ENCODE results near the gene STAT5B. TPM values are rescaled to one million over a fixed set of nuclear protein-coding genes. Genes with fewer than 3 reads are reported as not detected.

Gene STAT5B
- total and polyA plus RNA-seq, 2 of the 13 experiments (the other 11 are each of a cell fraction or from before 2014, with no cell fraction given) = 21.0 to 42.8 TPM

DNA sequence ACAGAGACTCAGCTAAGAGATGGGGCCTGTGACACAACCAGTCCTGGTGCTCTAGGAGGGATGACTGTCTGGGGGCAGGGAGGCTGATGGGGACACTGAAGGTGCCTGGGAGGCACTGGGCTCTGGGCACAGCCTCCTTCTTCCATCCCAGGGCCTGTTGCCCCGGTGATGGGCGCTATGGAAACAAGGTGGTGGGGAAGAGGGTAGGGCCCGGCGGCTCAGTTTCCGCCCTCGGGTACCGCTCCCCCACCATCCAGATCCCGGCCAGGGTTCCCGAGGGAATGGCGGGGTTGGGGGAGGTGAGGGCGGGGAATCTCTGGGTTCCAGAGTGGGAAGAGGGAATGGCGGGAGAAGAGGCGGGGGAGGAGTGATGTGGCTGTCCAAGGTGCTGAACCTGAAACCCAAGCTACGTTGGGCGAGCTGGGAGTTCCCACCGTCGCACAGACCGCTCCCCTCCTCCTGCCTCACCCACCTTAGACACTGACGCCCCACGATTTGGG is 96.2 kb downstream of the STAT5B start (continued):
- TF ChIP-seq, protein P1, sequence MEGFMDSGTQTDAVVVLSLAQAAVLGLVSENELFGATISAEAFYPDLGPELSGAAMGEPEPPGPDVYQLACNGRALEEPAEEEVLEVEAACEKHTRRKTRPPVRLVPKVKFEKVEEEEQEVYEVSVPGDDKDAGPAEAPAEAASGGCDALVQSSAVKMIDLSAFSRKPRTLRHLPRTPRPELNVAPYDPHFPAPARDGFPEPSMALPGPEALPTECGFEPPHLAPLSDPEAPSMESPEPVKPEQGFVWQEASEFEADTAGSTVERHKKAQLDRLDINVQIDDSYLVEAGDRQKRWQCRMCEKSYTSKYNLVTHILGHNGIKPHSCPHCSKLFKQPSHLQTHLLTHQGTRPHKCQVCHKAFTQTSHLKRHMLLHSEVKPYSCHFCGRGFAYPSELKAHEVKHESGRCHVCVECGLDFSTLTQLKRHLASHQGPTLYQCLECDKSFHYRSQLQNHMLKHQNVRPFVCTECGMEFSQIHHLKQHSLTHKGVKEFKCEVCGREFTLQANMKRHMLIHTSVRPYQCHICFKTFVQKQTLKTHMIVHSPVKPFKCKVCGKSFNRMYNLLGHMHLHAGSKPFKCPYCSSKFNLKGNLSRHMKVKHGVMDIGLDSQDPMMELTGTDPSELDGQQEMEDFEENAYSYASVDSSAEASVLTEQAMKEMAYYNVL (CRISPR knock-in tag; IDR thresholded peaks at IDR 0.05; ENCODE audit: borderline replicate concordance) = peak; percentile 51; the same call in 1 of the 2 replicates
- TF ChIP-seq ZNF451 (CRISPR knock-in tag; IDR thresholded peaks at IDR 0.05) (peak; percentile 78; the same call in 1 of the 2 replicates), ZNF335 (CRISPR knock-in tag; IDR thresholded peaks at IDR 0.05) (peak; percentile 91), TGIF2 (CRISPR knock-in tag; IDR thresholded peaks at IDR 0.05) (peak; percentile 98), ELF4 (CRISPR knock-in tag; IDR thresholded peaks at IDR 0.05; ENCODE audit: borderline replicate concordance) (peak; percentile 65; the same call in 1 of the 2 replicates), DNMT3B (CRISPR knock-in tag; conservative IDR thresholded peaks at IDR 0.05) (peak; percentile 97; the same call in 1 of the 2 replicates), MEIS2 (CRISPR knock-in tag; IDR thresholded peaks at IDR 0.05) (peak; percentile 98), ZNF124 (CRISPR knock-in tag; IDR thresholded peaks at IDR 0.05) (peak; percentile 96), ARID2 (CRISPR knock-in tag; IDR thresholded peaks at IDR 0.05; ENCODE audit: borderline replicate concordance) (no peak), ZNF354B (CRISPR knock-in tag; IDR thresholded peaks at IDR 0.05) (no peak), KDM6A (CRISPR knock-in tag; IDR thresholded peaks at IDR 0.05; ENCODE audit: low read depth) (no peak), TCF7 (IDR thresholded peaks at IDR 0.05; ENCODE audit: low read depth) (no peak), FOXA1 (IDR thresholded peaks at IDR 0.05) (no peak), FOXA1 (CRISPR knock-in tag; IDR thresholded peaks at IDR 0.05) (no peak), NCOA2 (CRISPR knock-in tag; IDR thresholded peaks at IDR 0.05) (peak; percentile 72), HNF4A (CRISPR knock-in tag; IDR thresholded peaks at IDR 0.05) (no peak), IRX3 (CRISPR knock-in tag; IDR thresholded peaks at IDR 0.05; ENCODE audit: borderline replicate concordance, low read depth) (peak; percentile 87; the same call in 1 of the 2 replicates), ZBTB21 (CRISPR knock-in tag; IDR thresholded peaks at IDR 0.05) (peak; percentile 60; the same call in 1 of the 2 replicates), ZNF567 (CRISPR knock-in tag; IDR thresholded peaks at IDR 0.05; ENCODE audit: borderline replicate concordance) (no peak)
- TF ChIP-seq, protein P2, sequence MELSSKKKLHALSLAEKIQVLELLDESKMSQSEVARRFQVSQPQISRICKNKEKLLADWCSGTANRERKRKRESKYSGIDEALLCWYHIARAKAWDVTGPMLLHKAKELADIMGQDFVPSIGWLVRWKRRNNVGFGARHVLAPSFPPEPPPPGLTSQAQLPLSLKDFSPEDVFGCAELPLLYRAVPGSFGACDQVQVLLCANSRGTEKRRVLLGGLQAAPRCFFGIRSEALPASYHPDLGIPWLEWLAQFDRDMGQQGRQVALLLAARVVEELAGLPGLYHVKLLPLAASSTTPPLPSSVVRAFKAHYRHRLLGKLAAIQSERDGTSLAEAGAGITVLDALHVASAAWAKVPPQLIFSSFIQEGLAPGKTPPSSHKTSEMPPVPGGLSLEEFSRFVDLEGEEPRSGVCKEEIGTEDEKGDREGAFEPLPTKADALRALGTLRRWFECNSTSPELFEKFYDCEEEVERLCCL (CRISPR knock-in tag; IDR thresholded peaks at IDR 0.05; ENCODE audit: borderline replicate concordance) = peak; percentile 90; the same call in 1 of the 2 replicates
- TF ChIP-seq, protein P3, sequence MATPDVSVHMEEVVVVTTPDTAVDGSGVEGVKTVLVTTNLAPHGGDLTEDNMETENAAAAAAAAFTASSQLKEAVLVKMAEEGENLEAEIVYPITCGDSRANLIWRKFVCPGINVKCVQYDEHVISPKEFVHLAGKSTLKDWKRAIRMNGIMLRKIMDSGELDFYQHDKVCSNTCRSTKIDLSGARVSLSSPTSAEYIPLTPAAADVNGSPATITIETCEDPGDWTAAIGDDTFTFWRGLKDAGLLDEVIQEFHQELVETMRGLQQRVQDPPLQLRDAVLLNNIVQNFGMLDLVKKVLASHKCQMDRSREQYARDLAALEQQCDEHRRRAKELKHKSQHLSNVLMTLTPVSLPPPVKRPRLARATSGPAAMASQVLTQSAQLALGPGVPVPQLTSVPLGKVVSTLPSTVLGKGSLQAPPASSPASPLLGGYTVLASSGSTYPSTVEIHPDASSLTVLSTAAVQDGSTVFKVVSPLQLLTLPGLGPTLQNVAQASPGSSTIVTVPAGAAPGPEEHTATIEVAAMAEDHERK (CRISPR knock-in tag; IDR thresholded peaks at IDR 0.05; ENCODE audit: low read depth) = no peak
- TF ChIP-seq, protein P4, sequence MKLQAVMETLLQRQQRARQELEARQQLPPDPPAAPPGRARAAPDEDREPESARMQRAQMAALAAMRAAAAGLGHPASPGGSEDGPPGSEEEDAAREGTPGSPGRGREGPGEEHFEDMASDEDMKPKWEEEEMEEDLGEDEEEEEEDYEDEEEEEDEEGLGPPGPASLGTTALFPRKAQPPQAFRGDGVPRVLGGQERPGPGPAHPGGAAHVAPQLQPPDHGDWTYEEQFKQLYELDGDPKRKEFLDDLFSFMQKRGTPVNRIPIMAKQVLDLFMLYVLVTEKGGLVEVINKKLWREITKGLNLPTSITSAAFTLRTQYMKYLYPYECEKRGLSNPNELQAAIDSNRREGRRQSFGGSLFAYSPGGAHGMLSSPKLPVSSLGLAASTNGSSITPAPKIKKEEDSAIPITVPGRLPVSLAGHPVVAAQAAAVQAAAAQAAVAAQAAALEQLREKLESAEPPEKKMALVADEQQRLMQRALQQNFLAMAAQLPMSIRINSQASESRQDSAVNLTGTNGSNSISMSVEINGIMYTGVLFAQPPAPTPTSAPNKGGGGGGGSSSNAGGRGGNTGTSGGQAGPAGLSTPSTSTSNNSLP (IDR thresholded peaks at IDR 0.05; ENCODE audit: low read depth, low read length) = no peak
- TF ChIP-seq, protein P5, sequence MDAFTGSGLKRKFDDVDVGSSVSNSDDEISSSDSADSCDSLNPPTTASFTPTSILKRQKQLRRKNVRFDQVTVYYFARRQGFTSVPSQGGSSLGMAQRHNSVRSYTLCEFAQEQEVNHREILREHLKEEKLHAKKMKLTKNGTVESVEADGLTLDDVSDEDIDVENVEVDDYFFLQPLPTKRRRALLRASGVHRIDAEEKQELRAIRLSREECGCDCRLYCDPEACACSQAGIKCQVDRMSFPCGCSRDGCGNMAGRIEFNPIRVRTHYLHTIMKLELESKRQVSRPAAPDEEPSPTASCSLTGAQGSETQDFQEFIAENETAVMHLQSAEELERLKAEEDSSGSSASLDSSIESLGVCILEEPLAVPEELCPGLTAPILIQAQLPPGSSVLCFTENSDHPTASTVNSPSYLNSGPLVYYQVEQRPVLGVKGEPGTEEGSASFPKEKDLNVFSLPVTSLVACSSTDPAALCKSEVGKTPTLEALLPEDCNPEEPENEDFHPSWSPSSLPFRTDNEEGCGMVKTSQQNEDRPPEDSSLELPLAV (CRISPR knock-in tag; conservative IDR thresholded peaks at IDR 0.05; ENCODE audit: low read depth) = no peak
